IgD-negative memory B cell (primary cell): Measurements from ENCODE around the gene UBN2. TPM values are rescaled to one million over a fixed set of nuclear protein-coding genes. Genes with fewer than 3 reads are reported as not detected.

Source experiments
- H3K27ac Mint-ChIP-seq, 3 donors: one replicate each; pipeline ENCODE4 v1.8.0; 2020 to 2022; ENCODE audit warnings: mild to moderate bottlenecking in 3 of 3, mixed read lengths in 3 of 3, moderate library complexity in 1 of 3
- H3K27me3 Mint-ChIP-seq: one replicate; pipeline ENCODE4 v1.8.0; 2021; ENCODE audit warnings: mixed read lengths
- H3K36me3 Mint-ChIP-seq: one replicate; pipeline ENCODE4 v1.8.0; 2020; ENCODE audit warnings: mild to moderate bottlenecking, mixed read lengths
- H3K4me1 Mint-ChIP-seq, 3 donors: one replicate each; pipeline ENCODE4 v1.8.0; 2020 to 2022; ENCODE audit warnings: mixed read lengths in 3 of 3, mild to moderate bottlenecking in 1 of 3
- H3K4me3 Mint-ChIP-seq, 4 donors: one replicate each; pipeline ENCODE4 v1.8.0; 2020 to 2022; ENCODE audit warnings: mild to moderate bottlenecking in 4 of 4, mixed read lengths in 4 of 4, moderate library complexity in 3 of 4
- H3K9me3 Mint-ChIP-seq, 3 donors: one replicate each; pipeline ENCODE4 v1.8.0; 2020 to 2021; ENCODE audit warnings: mixed read lengths in 3 of 3, mild to moderate bottlenecking in 1 of 3
- polyA plus RNA-seq: library from polyadenylated mRNA; unstranded; fragments of 300-500 nt; fragmentation: Illumina TruSeq; gene quantifications from one replicate; pipeline ENCODE4 v1.2.3, GENCODE V29; 2021

UBN2 gene
- polyA plus RNA-seq, 1 donor from 2014 or later = 2.8 TPM

DNA sequence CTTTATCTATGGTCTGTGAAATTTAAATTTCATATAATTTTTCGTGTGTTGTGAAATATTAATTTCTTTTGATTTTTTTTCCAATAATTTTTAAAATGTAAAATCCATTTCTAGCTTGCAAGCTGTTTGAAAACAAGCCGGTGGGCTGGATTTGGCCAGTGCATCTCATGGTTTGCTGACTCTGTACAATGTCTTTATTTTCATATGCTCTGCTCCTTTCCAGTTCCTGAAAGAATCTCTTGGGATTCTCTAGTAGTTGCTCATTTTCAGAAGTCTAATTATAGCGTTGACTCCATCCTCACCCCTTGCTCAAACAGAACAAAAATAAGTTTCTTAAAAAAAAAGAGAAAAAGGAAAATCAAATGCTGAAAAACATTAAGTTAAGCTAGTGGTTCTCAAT lies 21.4 kb downstream of the UBN2 start:
- Mint-ChIP-seq H3K27ac (no peak overlapping the region), H3K27me3 (no peaks in the 10 kb centered on the region), H3K4me1 (peaks cover 0 to 2% (median 0%) of the 10 kb centered on the region in 3 donors), H3K9me3 (no peaks in the 10 kb centered on the region), H3K36me3 (peaks cover 2% of the 10 kb centered on the region), H3K4me3 (no peak overlapping the region)

DNA sequence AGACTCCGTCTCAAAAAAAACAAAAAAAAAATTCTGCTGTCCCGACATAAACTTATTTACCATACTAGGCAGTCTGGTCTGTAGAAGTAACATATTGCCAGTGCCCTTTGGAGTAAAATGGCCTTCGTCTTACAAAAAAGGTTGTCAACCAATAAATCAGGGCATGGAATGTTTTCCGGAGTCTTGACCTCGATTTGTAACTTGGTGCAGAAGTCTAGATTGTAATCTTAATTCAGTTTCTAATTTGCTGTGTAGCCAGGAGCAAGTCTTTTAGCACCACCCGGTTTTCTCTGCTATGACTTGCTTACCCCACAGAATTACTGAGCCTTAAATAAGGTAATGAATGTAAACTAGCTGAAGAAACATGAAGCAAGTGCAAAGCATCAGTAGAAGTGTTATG lies 23.2 kb downstream of the UBN2 start:
- no peak overlapping the region for H3K4me3 Mint-ChIP-seq
- no peak overlapping the region for H3K27ac Mint-ChIP-seq
- H3K4me1 Mint-ChIP-seq = peaks cover 0 to 2% (median 0%) of the 10 kb centered on the region in 3 donors
- H3K36me3 Mint-ChIP-seq = peaks cover 5% of the 10 kb centered on the region
- no peaks in the 10 kb centered on the region for H3K9me3 Mint-ChIP-seq
- H3K27me3 Mint-ChIP-seq = no peaks in the 10 kb centered on the region

DNA sequence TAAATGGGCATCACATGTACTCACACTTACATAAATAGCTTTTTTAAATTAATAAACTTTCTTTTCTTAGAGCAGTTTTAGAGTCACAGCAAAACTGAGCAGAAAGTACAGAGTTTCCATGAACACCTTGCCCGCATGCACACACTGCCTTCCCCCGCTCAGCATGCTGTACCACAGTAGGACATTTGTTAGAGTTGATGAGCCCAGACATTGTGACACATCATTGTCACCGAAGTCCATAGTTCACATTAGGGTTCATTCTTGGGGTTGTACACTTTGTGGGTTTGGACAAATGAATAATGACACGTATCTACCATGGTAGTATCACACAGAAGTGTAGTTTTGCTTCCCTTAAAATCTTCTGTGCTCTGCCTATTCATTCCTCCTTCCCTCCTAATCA lies 23.7 kb downstream of the UBN2 start:
- no peaks in the 10 kb centered on the region for H3K27me3 Mint-ChIP-seq

DNA sequence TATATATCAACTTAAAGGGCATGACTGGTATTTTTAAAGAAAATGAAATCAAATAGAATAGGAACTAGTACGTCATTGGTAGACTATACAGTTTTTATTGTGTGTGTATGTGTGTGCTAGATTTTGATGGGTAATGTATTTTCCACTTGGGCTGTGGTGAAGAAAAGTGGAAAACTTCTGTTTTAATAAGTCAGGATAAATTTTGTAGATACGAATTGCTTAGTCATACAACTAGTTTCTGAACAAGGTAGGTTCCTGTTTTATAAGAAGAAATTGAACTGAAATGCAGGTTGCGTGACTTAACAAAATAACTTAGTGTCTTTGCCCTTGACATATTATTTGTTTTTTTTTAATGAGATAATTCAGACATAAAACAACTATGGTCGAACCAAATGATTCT lies 24.3 kb downstream of the UBN2 start:
- Mint-ChIP-seq H3K9me3 (no peaks in the 10 kb centered on the region), H3K4me1 (peaks cover 0 to 2% (median 0%) of the 10 kb centered on the region in 3 donors), H3K36me3 (peaks cover 5% of the 10 kb centered on the region), H3K27me3 (no peaks in the 10 kb centered on the region), H3K4me3 (no peak overlapping the region), H3K27ac (peak overlapping the region in 1 of 3 donors; percentile 13)

More for the DNA sequence above, 23.7 kb downstream of the UBN2 start:
- H3K4me3 Mint-ChIP-seq = no peak overlapping the region
- H3K9me3 Mint-ChIP-seq = no peaks in the 10 kb centered on the region
- peak overlapping the region in 1 of 3 donors; percentile 13 for H3K27ac Mint-ChIP-seq
- peaks cover 5% of the 10 kb centered on the region for H3K36me3 Mint-ChIP-seq
- peaks cover 0 to 2% (median 0%) of the 10 kb centered on the region in 3 donors for H3K4me1 Mint-ChIP-seq

DNA sequence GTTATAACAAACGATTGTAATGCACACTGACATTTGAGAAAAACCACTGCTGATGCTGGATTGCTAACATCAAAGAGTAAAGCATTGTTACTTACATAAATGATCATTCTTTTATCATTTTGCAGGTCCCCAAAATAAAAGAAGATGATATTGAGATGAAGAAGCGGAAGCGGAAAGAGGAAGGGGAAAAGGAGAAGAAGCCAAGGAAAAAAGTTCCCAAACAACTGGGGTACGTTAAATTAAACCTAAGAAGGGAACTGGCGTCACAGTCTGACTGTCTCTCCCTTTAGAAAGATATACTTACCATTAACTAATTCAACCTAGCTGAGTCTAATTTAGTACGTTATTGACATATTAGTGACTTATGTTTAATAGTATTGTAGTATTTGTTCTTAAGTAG lies 28.1 kb downstream of the UBN2 start:
- no peak overlapping the region for H3K4me3 Mint-ChIP-seq
- H3K36me3 Mint-ChIP-seq = peaks cover 9% of the 10 kb centered on the region
- H3K27ac Mint-ChIP-seq = peak overlapping the region in 1 of 3 donors; percentile 9
- no peaks in the 10 kb centered on the region for H3K27me3 Mint-ChIP-seq
- H3K9me3 Mint-ChIP-seq = no peaks in the 10 kb centered on the region
- peaks cover 0 to 2% (median 1%) of the 10 kb centered on the region in 3 donors for H3K4me1 Mint-ChIP-seq

DNA sequence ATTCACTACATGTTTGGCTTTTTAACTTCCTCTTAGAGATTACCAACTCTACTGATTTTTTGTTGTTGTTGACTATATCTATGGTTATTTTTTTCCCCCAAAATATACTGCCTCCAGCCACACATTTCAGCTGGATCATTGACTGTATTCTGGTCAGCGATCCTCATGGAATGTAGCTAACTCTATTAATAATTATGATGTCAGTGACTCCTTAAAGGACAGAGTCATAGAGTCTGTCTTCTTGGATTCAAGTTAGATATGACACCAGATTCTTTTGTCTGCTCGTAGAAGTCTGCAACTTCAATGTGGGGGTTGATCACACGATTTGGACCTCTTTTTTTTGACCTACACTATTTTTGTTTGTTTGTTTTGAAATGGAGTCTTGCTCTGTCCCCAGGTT lies 33.2 kb downstream of the UBN2 start:
- Mint-ChIP-seq H3K27me3 (no peaks in the 10 kb centered on the region), H3K27ac (no peak overlapping the region), H3K36me3 (peaks cover 7% of the 10 kb centered on the region), H3K9me3 (no peaks in the 10 kb centered on the region), H3K4me1 (peaks cover 0 to 2% (median 0%) of the 10 kb centered on the region in 3 donors), H3K4me3 (no peak overlapping the region)

DNA sequence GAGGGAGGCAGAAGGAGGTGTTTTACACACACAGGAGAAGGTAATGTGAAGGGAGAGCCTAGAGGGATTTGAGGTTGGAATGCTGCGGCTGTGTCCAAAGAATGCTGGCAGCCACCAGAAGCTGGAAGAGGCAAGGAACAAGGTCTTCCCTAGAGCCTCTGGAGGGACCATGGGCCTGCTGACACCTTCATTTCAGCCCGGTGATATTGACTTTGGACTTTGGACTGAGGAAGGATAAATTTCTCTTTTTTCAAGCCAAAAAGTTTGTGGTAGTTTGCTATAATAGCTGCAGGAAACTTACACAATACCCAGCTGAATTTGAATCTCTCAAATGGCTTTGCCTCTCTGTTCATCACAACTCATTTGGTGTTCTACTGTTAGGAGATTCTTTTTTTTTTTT lies 34.6 kb downstream of the UBN2 start:
- Mint-ChIP-seq H3K36me3 (peaks cover 6% of the 10 kb centered on the region), H3K9me3 (no peaks in the 10 kb centered on the region), H3K27ac (peak overlapping the region in 1 of 3 donors; percentile 37), H3K4me1 (peaks cover 0 to 2% (median 0%) of the 10 kb centered on the region in 3 donors), H3K27me3 (no peaks in the 10 kb centered on the region), H3K4me3 (no peak overlapping the region)

DNA sequence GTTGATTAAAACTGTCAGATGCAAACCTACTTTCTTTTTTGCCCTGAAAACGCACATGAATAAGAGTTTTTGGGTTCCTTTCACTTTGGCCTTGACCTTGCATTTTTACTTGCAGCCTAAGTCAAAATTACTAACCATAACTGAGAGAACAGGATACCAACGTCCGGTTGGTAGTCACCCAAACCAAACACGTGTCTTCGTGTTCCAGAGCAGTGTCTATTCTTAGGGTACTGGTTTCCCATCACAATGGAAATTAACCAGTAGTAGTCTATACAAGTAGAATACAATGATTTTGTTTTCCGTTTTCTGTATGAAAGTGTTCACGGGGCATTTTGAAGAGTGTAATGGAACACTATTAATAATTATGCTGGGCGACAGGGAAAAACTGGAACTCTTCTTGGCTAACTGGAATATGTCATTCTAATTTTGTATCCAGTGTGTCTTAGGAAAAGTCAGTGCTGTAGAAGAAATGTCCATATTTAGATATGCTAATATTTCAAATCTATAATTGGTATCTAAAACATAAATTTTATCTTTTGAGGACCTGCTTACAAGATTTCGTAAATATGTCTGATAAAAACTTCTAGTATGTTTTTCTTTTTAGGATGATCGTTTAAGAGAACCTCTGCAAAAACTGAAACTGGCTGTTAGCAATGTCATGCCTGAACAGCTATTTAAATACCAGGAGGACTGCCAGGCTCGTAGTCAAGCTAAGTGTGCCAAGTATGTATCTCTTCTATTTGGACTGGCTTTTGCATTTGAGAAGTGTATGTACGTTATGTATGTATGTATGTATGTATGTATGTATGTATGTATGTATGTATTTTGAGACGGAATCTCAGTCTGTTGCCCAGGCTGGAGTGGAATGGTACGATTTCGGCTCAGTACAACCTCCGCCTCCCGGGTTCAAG lies 40.9 kb downstream of the UBN2 start:
- Mint-ChIP-seq H3K4me3 (no peak overlapping the region), H3K36me3 (peaks cover 14% of the 10 kb centered on the region), H3K27ac (no peak overlapping the region), H3K27me3 (no peaks in the 10 kb centered on the region), H3K4me1 (no peaks in the 10 kb centered on the region), H3K9me3 (no peaks in the 10 kb centered on the region)

DNA sequence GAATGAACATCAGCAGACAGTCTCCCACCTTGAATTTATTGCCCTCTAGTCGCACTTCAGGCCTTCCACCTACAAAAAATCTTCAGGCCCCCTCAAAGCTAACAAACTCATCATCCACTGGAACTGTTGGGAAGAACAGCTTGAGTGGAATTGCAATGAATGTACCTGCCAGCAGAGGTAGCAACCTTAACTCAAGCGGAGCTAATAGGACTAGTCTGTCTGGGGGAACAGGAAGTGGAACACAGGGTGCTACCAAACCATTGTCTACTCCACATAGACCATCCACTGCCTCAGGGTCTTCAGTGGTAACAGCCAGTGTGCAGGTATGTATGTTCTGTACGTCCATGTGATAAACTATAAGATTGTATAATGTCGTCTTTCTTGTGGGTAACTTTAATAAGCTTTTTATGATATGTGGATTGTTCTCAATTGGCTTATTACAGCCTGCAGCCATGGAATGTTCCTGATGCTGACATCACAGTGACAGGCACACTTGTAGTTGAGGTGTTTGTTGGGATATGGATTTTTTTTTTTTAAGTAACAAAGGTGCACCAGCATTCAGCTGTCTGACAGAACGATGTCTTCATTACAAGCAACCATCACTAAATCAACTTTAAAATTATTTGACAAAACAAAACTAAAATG lies 53.3 kb downstream of the UBN2 start:
- peaks cover 0 to 4% (median 0%) of the 10 kb centered on the region in 3 donors for H3K4me1 Mint-ChIP-seq
- peak overlapping the region in 1 of 3 donors; percentile 69 for H3K27ac Mint-ChIP-seq
- H3K9me3 Mint-ChIP-seq = no peaks in the 10 kb centered on the region
- H3K4me3 Mint-ChIP-seq = no peak overlapping the region
- peaks cover 22% of the 10 kb centered on the region for H3K36me3 Mint-ChIP-seq
- no peaks in the 10 kb centered on the region for H3K27me3 Mint-ChIP-seq

DNA sequence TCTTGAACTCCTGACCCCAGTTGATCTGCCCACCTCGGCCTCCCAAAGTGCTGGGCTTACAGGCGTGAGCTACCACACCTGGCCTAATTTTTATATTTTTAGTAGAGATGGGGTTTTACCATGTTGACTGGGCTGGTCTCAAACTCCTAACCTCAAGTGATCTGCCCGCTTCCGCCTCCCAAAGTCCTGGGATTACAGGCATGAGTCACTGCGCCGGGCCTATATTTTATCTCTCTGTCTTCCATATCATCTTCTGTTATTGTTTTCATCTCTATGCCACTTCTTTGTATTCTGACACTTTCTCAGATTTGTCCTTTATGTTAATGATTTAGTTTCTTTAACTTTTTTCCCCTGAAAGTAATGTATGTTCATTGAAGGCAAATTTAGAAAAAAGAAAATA lies 55.1 kb downstream of the UBN2 start:
- peaks cover 19% of the 10 kb centered on the region for H3K36me3 Mint-ChIP-seq
- H3K4me3 Mint-ChIP-seq = no peak overlapping the region
- peaks cover 0 to 4% (median 0%) of the 10 kb centered on the region in 3 donors for H3K4me1 Mint-ChIP-seq
- H3K9me3 Mint-ChIP-seq = no peaks in the 10 kb centered on the region
- no peaks in the 10 kb centered on the region for H3K27me3 Mint-ChIP-seq
- H3K27ac Mint-ChIP-seq = no peak overlapping the region

DNA sequence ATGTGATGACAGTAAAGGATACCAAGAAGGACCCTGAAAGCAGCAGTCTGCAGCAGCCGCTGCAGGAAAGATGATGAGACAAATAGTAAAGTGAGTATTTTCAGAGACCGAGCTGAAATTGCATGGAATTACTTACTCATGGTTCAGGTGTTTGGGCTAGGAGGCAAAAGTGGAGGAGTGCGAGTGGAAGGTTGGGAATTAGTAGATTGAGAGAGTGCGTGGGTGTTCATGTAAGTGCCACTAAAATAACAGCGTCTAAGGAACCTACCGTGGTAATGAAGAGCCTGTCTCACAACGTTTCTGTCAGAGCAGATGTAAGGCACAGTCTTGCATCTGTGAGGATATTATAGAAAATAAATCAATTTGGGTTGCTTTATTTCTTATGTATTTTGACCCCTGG lies 61.8 kb downstream of the UBN2 start:
- Mint-ChIP-seq H3K27me3 (no peaks in the 10 kb centered on the region), H3K36me3 (peaks cover 10% of the 10 kb centered on the region), H3K4me3 (no peak overlapping the region), H3K4me1 (no peaks in the 10 kb centered on the region), H3K9me3 (no peaks in the 10 kb centered on the region), H3K27ac (no peak overlapping the region)

DNA sequence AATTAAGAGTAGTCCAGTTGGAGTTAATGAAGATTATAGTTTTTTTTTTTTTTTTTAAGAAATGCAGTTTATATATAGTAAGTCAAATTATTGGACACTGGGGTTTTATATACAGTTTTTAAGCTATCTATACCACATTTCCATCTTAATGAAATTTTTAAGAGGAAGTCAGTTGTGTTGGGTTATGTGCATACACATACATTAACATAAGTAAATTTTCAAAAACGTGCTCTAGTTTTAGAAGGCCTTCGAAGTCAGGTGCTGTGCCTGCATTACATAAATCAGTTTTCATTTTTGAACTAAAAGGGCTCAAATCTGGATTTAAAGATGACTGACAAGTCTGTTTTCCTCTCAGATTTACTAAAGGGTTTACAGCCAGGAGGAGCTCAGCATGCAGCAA lies 62.5 kb downstream of the UBN2 start:
- no peaks in the 10 kb centered on the region for H3K27me3 Mint-ChIP-seq
- peaks cover 10% of the 10 kb centered on the region for H3K36me3 Mint-ChIP-seq
- H3K4me3 Mint-ChIP-seq = no peak overlapping the region
- no peaks in the 10 kb centered on the region for H3K4me1 Mint-ChIP-seq
- no peaks in the 10 kb centered on the region for H3K9me3 Mint-ChIP-seq
- H3K27ac Mint-ChIP-seq = no peak overlapping the region

DNA sequence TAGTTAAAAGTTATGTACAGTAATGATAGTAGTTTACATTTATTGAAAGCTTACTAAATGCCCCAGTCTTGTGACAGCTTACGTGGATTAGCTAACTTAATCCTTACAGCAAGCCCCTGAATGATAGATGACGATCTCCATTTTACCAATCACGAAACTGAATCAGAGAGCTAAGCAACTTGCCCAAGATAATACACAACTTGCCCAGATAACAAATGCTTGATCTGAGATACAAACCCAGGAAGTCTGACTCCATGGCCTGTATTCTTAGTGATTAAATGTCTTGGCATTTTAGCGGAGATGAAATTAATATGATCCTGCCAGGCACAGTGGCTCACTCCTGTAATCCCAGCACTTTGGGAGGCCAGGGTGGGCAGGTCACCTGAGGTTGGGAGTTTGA lies 63.2 kb downstream of the UBN2 start:
- no peaks in the 10 kb centered on the region for H3K4me1 Mint-ChIP-seq

DNA sequence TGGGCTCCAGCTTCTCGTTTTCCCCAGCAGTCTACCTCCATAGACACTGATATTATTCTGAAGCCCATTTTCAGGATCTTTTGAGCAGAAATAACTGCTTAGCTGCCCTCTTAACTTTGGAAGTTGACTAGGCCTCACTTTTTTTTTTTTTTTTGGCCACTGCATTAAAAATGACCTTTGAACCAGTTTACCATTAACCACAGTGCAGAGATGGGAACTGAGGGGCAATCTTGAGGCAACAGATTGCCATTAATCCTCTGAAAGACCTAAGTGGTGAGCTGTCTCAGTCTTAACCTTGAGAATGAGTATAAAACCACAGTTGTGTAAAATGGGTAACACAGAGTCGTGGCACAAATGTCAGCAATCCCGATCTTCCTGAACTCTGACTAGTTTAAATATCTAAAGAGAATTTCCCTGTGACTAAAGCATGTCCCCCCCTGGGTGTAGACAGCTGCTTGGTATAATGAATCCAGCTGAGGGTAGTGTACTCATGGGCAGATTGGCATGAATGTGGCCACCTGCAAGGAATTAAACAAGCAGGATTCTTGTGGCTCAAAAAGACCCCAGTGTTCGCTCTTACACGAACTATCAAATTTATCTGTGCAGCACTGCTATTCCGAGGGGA lies 64.0 kb downstream of the UBN2 start:
- Mint-ChIP-seq H3K27me3 (no peaks in the 10 kb centered on the region), H3K27ac (no peak overlapping the region)

More for the DNA sequence above, 63.2 kb downstream of the UBN2 start:
- peak overlapping the region in 1 of 4 donors; percentile 9 for H3K4me3 Mint-ChIP-seq
- H3K27ac Mint-ChIP-seq = no peak overlapping the region
- H3K9me3 Mint-ChIP-seq = no peaks in the 10 kb centered on the region
- H3K27me3 Mint-ChIP-seq = no peaks in the 10 kb centered on the region
- H3K36me3 Mint-ChIP-seq = peaks cover 10% of the 10 kb centered on the region

DNA sequence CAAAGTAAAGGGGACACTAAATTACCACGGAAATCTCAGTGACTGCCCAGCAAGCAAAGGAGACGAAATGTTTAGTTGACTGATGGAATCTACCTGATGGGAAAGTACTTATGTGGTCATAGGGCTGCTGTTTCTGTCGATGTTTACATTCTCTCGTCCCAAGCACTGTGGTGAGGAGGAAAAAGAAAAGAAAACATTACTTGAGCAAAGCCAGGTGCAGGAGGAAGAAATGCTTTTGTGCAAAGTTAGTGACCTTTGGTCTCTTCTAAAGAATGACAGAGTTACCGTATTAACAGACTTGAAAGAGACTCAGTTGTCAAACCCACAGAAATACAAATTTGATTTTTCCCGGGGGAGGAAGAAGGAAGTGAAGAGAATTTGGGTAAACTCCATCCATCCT lies 66.8 kb downstream of the UBN2 start:
- H3K27me3 Mint-ChIP-seq = no peaks in the 10 kb centered on the region
- no peak overlapping the region for H3K27ac Mint-ChIP-seq
- H3K4me1 Mint-ChIP-seq = no peaks in the 10 kb centered on the region
- no peak overlapping the region for H3K4me3 Mint-ChIP-seq
- H3K9me3 Mint-ChIP-seq = no peaks in the 10 kb centered on the region
- peaks cover 13% of the 10 kb centered on the region for H3K36me3 Mint-ChIP-seq

More for the DNA sequence above, 64.0 kb downstream of the UBN2 start:
- H3K9me3 Mint-ChIP-seq = no peaks in the 10 kb centered on the region
- H3K4me1 Mint-ChIP-seq = no peaks in the 10 kb centered on the region
- no peak overlapping the region for H3K4me3 Mint-ChIP-seq
- H3K36me3 Mint-ChIP-seq = peaks cover 10% of the 10 kb centered on the region
